KG1 (cell line): ENCODE results near the gene LRATD1.
"Not testable (repeated sequence)": the region's sequence is repeated elsewhere in the genome, so short reads cannot be mapped to it uniquely, and the experiment has no call there.

Source experiments
- DNase-seq: peaks from one replicate; lab custom pipeline; 2025; lab: John Stamatoyannopoulos, UW

LRATD1 gene, protein sequence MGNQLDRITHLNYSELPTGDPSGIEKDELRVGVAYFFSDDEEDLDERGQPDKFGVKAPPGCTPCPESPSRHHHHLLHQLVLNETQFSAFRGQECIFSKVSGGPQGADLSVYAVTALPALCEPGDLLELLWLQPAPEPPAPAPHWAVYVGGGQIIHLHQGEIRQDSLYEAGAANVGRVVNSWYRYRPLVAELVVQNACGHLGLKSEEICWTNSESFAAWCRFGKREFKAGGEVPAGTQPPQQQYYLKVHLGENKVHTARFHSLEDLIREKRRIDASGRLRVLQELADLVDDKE

DNA sequence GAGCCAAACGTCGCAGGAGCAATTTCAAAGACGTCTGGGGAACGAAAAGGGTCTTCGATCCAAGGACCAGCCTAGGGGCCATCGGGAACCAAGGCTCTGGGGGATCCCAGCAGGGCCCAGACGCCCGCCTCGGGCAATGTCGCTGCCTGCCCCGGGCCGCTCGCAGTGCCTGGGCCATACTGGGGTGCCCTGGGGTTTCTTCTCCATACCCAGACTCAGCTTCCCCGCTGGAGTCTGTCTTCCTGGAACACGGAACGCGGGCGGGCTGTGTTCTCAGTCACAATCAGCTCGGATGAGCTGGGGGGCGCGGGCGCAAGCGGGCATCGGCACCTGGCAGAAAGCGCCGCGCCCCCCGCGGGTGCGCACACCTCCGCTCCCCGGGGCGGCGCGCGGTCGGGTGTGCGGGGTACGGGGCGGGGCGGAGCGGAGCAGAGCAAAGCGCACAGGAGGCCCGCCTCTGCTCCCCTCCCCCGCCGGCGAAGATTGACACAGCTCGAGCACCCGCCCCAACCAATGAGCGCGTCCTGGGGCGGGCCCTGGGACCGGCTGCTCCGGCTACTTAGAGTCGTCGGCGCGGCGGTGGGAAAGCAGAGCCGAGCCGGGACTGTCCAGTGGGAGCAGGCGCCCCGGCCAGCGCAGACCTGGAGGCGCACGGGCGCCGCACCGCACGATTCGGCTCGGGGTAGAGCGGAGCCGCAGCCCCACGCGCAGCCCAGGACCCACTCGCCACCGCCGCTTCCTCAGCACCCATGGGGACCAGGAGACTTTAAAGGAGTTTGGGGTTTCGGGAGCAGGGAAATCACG, at the start of gene LRATD1:
Gene LRATD1, plus strand, starts transcription at position 585 of the 804 bp plus-strand sequence. CDS start 1,263 bp downstream, outside the sequence.
- no peak for DNase-seq

DNA sequence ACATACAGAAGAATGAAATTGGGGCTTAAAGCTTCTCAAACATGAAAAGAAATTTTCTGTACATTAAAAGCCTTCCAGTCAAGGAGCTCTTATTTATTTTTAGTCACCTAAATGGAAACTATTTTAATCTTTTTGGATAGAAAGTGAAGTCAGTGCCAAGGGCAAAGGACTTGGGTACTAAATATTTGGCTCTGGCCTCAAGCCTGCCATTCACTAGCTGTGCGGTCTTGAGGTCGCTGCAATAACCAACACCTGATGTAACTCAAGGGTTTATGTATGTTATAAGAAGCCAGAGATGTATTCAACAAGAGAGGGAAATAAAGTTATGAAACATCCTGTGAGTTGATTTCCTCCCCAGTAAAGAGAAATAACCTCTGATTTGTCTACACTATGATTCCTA, 49.5 kb upstream of the LRATD1 start:
- no peak for DNase-seq

DNA sequence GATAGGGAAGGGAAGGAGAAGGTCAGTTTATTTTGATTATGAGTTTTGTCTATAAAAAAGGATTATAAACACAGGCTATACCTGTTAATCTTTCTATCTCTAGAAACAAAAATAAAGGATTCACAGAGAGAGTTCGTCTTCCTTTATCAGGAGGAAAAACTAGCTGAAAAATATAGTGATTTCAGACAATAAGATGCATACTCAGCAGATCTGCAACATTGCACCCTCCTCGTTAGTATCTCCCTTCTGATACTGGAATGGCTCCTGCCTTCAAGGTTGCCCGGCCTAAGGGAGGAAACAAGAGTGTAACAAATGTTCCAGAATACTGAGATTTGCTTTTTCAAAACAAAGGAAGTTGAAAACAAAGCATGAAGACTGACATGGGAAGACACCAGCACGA, 48.7 kb upstream of the LRATD1 start:
- no peak for DNase-seq

DNA sequence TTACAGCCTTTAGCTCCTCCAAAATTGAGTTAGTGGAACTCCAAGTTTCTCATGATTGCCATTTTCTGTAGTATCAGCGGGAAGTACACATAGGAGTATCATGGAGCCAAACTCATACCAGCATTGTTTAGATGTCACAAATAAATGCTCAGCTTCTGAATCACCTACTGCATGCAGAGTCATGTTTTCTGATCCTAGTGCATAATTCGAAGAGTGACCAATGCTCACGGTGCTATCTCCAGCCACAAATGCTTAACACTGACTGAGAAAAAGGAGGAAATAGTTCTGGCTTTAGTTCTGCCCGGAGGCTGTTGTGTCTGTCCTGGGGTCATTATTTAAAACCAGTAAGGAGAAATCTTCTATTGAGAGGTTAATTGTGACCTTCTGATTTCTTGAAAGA, 45.4 kb upstream of the LRATD1 start:
- no peak for DNase-seq

DNA sequence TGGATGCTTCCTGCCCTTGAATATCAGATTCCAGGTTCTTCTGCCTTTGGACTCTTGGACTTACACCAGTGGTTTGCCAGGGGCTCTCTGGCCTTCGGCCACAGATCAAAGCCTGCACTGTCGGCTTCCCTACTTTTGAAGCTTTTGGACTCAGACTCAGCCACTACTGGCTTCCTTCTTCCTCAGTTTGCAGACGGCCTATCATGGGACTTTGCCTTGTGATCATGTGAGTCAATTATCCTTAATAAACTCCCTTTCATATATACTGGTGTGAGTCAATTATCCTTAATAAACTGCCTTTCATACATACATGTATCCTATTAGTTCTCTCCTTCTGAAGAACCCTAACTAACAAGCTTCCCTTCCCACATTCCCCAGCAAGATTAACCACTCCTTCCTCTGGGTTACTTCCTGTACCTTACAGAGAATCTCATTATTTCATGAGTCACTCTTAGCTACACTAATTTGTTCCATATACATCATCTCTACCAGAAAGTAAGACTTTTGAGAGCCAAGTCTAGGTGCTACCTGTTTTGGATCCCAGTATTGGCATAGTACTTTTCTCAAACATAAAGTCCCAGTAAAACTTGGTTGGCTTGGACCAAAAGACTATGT, 31.3 kb upstream of the LRATD1 start:
- no peak for DNase-seq

DNA sequence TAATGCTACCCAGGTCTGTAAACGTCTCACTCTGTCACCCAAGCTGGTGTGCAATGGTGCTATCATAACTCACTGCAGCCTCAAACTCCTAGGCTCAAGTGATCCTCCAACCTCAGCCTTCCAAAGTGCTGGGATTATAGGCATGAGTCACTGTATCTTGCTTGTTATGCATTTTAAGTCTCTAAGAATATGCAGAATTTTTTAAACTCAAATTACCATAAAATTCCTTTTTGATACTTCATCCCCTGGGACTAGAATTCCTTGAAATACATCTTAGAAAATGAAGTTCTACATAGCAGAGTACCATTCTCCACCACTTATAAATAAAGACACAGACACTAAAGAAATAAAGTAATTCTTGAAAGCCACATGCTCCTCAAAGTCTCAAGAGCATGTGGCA, 30.2 kb upstream of the LRATD1 start:
- no peak for DNase-seq

DNA sequence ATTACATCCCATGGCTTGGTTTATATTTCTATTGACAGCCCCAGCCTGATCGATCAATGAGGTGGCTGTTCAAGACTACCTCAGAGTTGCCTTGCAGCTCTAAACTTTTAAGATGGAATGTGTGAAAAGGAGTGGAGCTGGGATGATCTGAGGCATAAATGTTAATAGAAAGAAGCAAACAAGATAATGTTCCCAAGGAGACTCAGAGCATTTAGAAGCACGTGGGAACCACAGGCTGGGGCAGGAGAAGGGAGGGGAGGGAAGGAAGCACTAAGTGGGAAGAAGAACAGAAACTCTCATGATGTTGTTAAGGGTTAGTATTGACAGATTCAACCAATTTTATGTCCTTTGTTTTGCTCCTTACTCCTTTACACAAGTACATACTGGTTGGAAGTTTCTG, 28.8 kb upstream of the LRATD1 start:
- no peak for DNase-seq

DNA sequence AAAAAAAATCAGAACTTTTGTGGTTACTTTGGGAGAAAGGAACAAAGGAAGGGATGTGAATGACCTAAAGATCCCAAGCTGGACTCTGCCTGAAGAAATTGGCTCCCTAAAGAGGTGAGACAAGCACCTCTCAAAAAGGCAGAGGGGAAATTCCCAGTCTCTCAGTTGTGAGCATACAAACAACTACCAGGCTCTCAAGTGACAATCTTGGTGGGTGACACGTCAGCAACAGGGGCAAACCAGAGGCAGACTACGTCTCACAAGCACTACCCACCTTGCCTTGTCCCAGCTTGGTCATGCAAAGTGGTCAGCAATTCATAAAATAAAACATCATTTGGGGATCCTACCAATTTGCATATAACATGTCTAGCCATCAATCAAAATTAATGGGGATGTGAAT, 24.3 kb upstream of the LRATD1 start:
- DNase-seq: no peak

DNA sequence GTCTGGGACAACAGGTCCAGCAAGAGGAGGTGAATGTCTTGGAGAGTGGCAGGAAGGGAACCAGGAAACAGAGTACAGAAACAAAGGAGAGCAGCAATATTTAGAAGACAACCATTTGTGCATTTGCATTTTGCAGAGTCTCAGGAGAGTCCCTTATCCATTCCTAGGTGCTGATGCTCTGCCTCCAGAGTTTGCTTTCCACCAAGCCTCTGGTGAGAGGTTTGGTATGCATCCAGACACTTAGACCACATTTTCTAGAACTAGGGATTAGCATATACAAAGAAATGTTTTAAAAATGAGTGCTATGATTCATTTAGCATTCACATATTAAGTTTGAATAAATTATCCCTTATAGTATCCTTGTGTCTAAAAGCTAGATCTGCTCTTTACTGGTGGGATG, 18.5 kb upstream of the LRATD1 start:
- no peak for DNase-seq

DNA sequence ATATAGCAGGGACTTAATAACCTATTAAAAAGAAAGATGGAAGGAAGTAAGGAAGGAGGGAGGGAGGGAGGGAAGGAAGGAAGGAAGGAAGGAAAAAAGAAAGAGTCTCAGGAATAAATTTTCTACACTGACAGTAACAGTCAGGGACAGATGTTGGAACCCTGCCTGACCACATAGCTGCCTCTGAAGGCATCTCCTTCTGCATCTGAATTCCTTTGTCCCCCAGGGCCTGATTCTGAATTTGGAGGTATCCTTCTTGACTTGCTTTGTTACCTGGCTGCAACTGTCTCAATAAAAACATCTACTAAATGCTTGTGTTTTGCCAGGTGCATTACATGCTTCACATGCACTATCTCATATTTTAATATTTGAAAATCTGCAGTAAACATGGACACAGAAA, 17.4 kb upstream of the LRATD1 start:
- DNase-seq: no peak

DNA sequence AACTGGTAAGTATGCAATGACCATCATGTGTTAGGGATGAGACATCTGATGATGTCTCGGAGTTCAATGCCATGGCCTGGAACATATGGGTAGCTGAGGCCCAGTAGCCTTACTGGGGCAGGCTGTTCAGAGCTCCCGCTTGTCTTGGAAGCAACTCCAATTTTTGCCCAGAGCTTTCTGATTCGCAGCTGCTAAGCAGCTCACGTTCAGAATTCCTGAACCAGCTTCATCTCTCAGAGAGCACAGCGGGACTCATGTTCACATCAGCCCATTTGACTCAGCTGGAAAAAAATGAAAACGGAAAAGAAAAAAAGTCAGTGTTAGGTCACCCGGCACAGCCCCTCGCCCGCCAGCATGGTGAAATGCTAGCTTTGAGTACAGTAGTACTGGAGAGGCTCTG, 16.8 kb upstream of the LRATD1 start:
- DNase-seq: no peak

DNA sequence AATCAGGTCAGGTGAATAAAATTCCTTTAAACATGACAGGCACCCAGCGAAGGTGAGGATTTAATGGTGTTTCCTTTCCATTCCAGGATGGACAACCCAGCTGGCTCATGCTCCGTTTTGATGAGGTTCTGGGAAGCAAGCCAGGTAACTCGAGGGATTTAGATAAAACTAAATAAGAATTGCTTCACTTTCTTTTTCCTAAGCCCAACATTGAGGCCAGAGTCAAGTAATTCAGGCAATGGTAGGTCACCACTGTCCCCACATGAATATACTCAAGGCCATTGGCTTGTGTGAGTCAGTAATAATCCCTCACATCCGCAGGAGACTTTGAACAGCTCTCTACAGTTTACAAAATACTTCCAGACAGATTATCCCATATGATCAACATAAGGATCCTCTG, 16.2 kb upstream of the LRATD1 start:
- DNase-seq: no peak

DNA sequence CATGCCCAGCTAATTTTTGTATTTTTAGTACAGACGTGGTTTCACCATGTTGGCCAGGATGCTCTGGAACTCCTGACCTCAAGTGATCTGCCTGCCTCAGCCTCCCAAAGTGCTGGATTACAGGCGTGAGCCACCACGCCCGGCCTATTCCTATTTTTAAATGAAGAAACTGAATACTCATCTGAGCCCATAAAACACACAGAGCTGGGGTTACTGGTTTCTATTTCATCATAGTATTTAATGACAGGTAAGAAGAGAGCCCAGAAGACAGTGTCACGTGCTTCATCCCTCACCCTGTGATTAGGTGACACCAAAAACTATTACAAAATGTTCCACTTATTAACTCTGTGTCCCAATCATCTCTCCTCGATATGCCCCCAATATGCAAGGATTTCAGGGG, 15.6 kb upstream of the LRATD1 start:
- no peak for DNase-seq

DNA sequence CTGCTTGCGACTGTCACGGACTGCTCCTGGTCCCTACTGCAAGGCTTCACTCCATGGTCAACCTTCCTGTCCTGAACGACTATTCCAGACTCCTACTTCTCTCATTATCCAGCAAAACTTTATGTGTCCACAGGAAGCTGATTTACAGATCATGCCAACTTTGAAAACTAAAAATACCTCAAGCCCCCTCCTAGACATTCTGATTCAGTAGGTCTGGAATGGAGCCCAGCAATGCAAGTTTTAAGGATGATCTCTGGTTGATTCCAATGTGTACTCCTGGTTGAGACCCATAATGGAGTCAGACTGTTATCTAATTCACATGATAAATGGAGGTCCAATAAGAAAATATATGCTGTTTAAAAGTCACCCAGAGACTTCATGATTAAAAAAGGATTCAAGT, 13.1 kb upstream of the LRATD1 start:
- DNase-seq: no peak

DNA sequence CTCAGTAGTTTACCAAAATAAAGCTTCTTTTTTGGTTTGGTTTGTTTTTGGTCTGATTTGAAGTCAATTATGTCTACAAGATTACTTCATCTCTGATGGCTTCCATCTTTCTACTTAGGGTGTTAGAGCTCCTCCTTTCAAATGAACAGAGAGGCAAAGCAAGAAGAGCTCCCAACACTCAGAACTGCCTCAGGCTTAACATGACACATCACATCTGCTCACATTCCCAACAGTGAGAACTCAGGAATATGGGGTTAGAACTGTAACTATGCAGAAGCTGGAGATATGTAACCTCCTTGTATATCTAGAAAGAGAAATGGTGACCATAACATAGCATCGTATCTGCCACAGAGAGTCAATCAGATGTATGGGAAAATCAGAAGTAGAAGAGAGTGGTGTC, 11.4 kb upstream of the LRATD1 start:
- no peak for DNase-seq

DNA sequence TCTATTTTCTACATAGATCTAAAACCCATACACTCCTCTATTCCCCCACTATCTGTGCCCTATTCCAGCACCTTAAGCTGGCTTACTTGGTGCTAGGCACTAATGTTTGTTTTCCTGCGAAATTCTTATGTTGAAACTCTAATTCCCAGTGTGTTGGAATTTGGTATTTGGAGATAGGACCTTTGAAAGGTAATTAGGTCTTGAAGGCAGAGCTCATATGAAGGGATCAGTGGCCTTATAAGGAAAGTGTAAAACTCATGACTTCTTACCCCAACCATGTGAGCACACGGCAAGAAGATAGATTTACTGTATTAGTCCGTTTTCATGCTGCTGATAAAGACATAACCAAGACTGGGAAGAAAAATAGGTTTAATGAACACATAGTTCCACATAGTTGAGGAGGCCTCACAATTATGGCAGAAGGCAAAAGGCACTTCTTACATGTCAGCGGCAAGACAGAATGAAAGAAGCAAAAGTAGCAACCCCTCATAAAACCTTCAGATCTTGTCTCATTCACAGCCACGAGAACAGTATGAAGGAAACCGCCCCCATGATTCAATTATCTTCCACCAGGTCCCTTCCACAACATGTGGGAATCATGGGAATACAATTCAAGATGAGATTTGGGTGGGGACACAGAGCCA, 10.5 kb upstream of the LRATD1 start:
- no peak for DNase-seq

DNA sequence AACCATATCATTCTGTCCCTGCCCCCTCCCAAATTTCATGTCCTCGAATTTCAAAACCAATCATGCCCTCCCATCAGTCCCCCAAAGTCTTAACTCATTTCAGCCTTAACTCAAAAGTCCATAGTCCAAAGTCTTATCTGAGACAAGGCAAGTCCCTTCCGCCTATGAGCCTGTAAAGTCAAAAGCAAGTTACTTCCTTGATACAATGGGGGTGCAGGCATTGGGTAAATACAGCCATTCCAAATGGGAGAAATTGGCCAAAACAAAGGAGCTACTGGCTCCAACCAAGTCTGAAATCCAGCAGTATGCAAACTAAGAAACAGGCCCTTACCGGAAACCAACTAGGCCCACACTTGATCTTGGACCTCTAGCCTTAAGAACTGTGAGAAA, 10.0 kb upstream of the LRATD1 start:
- not testable (repeated sequence) for DNase-seq

DNA sequence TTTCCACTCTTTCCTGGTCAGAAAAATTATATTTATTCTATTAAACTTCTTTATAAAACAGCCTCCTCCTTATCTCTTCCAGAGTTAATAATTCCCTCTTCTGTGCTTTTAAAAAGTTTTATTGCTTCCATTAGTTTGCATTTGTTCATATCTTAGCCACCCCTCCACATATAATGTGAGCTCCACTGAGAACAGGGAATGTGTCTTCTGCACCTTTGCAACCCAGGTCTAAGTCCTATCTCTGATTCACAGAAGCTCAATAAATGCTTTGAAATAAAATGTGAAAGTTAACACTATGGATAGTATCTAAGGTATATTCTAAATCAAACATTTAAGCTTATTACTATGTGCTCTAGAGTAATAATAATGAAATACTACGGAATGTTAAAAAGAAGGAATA, 9.3 kb upstream of the LRATD1 start:
- no peak for DNase-seq

DNA sequence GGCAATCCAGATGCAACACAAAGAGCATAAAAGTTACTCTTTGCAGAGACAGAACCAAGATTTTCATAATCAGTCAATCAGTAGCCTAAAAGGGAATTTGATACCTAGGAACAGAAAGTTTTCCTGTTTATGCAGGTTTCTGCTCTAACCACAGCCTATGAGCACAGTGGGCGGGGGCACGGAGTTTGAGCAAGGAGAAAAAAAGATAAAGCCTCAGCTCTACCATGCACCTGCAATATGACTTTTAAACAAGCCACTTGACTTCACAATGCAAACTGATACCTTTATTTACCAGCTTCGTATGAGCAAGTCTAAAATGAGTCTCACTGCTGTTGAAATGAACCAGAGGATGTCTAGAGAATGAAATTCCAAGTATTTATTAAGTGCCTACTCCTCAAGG, 5.6 kb upstream of the LRATD1 start:
- DNase-seq: no peak

DNA sequence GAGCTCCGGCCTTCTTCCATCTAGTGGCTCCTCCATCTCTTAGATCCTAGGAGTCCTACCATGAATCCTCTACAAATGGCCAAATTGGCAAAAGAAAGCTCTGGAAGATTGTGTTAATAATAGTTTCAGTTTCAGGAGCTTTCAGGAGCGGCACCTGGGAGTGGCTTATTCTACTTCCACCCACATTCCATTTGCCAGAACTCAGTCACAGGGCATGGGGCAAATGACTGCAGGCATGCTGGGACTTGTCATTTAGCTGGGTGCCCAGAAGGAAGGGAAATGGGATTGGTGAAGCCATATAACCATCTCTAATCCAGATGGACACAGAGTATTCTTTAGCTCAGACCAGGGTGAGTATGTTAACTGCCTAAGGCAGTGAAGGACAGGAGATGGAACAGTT, 3.6 kb upstream of the LRATD1 start:
- no peak for DNase-seq

DNA sequence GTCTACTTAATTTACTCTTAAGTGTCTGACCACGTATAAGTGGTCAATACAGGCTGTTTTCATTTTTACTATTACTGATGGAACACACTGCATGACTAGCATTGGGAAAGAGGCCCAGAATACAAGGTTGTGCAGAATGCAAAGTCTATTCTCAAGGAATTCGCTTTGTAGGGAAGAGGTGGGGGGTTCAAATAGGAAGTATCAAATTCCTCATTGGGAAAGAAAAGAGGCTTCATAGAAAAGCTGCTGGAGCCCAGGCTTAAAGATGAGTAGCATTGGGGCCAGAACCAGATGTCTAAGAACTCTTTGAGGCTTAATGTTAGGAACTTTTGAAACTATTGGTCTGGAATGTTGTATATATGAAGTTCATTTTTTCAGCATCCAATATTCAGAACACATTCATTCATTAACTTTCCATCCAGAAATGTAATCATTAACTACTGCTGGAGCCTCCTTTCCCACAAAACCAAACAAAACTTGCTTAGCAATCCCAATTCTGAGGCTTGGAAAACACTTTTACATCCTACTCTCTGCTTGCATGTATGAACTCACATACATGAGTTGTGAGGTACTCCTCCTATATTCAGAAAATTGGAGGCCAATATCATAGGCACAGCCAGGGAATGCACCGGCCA, 994 bp upstream of the LRATD1 start:
- no peak for DNase-seq

DNA sequence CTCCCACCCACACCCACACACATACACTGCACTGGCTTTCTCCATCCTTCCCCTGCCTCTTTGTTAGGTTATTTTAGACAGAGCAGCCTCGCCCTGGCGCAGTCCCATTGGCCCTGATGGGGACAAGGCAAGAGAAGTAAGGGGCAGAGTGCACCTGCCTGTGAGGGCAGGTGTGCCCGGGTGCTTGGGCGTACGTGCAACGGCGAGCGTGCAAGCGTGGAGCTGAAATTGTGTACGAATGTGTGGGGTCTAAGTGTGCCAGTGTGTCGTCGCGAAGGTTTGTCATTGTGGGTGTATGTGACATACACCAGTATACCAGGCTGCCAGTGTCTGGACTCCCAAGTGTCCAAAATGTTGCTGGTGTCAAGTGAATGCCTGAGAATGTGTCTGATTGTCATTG, 544 bp downstream of the LRATD1 start:
- DNase-seq: no peak
